GM21825 (cell line): ENCODE data around the gene TMEM204.

ENCODE experiments used
- ATAC-seq: cut with Tn5 transposase; IDR thresholded peaks from one replicate; pipeline ENCODE4 v1.9.1; 2021; ENCODE audit warnings: mild to moderate bottlenecking, moderate library complexity; ENCODE audit not compliant: unreplicated experiment

The TMEM204 gene

DNA sequence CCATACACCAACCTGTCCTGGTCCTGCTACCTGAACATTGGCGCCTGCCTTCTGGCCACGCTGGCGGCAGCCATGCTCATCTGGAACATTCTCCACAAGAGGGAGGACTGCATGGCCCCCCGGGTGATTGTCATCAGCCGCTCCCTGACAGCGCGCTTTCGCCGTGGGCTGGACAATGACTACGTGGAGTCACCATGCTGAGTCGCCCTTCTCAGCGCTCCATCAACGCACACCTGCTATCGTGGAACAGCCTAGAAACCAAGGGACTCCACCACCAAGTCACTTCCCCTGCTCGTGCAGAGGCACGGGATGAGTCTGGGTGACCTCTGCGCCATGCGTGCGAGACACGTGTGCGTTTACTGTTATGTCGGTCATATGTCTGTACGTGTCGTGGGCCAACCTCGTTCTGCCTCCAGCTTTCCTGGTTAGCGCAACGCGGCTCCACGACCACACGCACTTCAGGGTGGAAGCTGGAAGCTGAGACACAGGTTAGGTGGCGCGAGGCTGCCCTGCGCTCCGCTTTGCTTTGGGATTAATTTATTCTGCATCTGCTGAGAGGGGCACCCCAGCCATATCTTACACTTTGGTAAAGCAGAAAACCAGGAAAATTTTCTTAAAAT lies 21.5 kb downstream of the TMEM204 start:
- no peak for ATAC-seq

DNA sequence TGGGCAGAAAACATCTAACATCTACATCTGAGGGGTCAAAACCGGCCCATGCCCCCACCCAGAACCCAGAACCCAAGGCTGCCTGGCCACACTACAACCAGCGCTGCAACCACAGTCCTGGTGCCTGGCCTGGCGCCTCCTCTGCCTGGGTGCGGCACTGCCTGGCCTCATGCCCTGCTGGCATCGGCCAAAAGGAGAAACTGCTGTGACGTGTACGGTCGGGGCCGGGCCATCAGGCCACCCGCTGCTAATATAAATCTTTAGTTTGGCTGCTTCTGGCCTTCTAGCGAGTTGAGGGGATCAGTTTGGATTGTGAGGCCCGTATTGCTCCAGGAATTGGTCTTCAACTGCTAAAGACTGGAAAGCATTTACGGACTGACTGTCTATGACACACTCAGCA lies 22.8 kb downstream of the TMEM204 start:
- ATAC-seq = no peak

DNA sequence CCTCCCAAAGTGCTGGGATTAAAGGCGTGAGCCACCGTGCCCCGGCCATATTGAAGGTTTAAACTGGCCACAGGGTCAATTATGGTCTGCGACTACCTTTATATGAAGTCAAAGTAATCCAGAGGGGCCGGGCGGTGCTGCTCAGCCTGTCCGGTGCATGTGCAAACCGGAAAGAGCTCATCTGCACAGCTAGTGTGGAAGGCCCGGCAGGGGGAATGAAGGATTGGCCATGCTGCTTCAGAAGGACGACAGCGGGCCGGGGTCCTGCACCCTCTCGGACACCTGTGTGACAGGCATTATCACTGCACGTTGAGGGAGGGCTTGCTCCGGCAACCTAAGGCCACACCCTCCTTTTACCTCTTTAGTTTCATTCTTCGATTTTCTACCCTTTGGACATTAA lies 23.6 kb downstream of the TMEM204 start:
- no peak for ATAC-seq

DNA sequence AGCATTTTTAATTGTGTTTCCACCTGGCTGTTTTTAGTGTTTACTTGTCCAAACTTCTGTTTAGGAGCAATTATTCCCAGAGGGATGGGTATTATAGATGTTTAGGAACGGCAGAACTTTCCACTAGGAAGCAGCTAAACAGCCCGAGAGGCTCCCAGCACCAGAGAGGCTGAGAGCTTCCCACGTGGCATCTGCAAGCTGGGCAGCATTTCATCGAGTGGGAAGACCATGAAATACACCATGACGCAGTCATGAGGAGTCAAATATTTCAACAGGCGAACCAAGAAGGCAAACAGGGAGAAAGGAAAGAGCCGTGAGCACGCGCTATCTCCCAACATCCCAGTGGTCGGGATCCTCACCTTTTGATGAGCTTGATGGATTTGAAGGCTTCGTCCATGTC lies 24.1 kb downstream of the TMEM204 start:
- ATAC-seq = no peak

DNA sequence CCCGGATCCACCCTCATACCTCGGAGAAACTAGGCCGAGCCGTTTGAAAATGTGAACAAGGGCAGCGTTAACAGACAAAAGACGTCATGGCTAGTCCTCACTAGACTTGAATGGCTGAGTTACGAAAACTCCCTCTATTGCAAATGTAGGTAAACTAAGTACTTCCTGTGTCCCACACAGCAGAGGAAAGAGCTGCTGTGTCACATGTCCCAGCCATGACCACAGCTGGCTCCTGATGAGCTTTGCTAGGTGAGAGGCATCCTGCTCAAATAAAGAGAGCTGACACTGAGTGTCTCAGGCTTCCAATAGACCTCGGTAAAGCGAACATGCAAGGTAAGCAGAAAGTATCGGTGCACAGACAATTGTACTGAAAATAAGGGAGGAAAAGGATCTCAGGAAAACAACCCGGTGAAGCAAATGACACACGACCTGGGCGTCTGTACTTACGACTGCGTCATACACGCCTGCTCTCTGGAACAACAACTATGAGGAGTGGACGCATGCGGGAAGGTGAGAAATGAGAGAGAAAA lies 26.0 kb downstream of the TMEM204 start:
- ATAC-seq = no peak

DNA sequence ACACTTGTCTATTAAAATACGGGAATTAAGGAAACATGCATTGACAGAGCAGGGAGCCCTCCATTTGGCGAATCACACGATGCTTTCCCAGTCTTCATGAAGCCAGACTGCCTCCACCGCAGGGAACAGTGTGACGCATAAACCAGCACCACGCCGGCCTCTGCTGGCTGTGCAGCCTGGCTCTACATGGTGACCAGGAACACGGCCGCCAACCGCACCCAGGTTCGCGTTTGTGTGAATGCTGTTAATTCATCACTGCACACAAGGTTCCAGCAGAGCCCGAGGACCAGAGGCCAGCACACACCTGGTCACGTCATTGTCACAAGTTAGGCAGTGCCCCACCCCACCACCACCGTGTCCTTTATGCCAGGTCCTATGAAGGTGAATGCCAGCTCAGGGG lies 26.7 kb downstream of the TMEM204 start:
- no peak for ATAC-seq

DNA sequence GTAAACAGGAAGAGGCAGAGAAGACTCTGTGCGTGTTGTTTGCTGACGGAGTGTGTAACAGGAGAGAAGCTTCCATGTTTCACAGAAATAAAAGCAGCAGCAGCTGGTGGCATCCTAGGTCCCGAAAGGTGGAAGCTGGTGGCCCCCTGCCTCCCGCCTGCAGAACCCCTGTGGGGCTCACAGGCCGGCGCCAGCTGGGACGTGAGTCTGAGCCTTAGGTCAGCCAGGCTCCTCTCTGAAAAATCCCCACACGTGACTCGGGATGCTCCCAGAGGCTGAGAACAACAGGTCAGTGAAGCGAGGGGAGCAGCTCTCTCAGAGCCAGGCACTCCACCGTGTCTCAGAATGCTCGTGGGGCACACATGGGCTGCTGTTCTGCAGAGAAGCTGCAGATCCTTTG lies 27.4 kb downstream of the TMEM204 start:
- no peak for ATAC-seq

DNA sequence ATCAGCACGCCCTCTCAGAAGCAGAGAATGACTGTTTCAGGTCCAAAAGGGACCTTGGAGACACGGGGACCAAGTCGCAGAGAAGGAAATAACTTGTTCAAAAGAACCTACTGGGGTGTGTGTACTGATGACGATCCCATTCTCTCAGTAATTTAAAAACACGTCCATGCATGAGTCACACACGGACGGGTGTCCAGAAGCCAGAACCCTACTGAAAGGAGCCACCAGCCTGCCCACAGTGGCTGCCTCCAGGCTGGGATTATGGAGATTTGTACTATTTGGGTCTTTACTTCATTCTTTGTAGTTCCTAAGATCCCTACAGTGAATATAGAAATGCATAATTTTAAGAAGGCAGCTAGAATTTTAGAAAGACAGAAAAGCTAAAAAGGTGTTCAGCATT lies 27.8 kb downstream of the TMEM204 start:
- ATAC-seq = no peak

DNA sequence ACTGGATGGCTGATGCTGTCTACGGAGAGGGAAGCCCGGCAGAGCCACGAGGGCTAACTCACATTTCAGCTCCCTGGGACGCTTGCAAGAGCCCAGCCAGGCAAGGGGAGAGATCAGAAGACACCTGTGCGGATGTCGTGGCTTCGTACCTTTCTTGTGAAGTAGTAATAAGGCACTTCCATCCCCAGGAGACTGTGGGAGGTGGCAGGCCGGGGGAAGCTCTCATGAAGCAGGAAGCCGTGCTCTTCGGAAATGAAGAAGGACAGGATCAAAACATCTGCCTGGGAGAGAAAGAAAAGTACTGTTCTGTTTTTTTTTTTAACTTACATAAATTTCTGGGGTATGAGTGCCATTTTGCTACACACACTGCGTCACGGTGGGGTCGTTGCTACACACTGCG lies 28.4 kb downstream of the TMEM204 start:
- no peak for ATAC-seq

DNA sequence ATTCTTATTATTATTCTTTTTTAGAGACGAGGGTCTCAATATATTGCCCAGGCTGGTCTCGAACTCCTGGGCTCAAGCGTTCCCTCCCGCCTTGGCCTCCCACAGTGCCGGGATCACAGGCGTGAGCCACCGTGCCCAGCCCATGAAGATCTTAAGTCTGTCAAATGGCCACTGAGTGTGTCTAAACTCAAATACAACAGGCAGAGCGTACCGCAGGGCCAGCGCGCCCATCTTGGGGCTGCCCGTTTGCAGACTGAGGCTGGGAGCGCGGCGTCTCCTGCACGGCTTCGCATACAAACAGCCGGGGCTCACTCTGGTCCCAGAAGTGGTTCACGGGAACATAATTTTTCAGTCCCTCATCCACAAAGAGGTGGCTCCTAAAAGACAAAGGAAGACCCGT lies 30.3 kb downstream of the TMEM204 start:
- ATAC-seq = no peak

DNA sequence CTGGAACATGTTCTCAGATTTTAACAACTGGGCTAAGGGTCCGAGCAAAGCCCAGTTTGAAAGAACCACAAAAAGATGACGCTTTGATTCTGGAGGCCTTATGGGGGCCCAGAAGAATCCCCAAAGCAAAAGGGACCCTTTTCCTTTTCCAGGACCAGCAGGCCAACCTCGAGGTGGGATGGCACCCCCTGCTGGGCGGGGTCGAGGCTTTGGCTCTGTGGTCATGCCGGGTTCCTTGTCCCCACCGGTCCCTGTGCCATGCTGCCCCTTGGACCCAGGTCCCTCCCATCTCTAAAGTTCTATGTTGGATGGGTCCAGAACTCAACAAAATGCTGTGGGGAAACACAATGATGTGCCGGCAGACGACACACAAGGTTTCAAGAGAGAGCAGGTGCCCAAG lies 30.9 kb downstream of the TMEM204 start:
- no peak for ATAC-seq

DNA sequence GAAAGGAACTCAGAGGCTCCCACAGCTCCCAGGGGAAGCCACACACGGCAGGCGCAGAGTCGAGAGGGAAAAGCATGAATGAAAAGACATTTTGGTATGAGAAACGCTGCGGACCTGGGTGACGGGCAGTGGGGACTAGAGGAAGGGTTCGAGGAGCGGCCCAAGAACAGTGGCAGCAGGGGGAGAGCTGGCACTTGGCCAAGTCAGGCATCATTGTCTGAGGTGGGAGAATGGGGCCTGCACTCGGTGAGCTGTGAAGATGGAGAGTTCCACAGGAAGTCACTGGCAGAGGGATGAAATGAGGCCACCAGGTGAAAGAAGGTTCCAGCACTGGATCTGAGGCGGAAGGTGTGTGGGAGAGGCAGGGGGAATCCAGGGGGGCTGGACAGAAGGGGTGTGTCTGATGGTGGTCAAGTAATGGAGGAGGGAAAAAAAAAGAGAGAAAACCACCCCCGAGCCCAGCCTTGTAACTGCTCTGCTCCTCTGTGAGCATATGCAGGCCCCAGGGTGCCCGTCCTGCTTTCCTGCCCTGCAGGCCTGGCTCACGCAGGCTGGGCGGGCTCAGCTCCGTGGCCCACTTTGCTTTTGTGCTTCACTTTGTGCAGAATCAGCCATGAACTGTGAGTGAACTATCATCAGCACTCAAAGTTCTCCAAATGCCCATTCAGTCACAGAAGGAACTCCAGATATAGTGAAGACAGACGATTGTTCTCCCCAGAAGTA lies 31.8 kb downstream of the TMEM204 start:
- no peak for ATAC-seq

DNA sequence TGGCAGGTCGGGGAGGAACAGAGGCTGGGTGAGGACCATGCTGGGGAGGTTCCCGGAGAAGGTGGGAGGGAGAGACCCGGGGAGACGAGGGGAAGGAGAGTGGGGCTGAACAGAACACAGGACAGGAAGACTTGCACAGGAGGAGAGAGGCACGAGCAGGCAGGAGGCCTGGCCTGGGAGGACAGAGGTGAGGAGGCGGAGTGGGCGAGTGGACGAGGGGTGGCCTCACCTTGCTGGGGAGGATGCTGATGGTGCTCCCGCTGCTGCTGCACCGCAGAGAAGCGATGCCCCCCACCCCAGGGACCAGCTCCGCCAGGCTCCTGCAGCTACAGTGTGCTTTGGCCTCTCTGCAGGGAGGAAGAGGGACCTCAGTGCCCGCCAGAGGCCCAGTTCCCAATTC lies 34.5 kb downstream of the TMEM204 start:
- ATAC-seq = no peak

DNA sequence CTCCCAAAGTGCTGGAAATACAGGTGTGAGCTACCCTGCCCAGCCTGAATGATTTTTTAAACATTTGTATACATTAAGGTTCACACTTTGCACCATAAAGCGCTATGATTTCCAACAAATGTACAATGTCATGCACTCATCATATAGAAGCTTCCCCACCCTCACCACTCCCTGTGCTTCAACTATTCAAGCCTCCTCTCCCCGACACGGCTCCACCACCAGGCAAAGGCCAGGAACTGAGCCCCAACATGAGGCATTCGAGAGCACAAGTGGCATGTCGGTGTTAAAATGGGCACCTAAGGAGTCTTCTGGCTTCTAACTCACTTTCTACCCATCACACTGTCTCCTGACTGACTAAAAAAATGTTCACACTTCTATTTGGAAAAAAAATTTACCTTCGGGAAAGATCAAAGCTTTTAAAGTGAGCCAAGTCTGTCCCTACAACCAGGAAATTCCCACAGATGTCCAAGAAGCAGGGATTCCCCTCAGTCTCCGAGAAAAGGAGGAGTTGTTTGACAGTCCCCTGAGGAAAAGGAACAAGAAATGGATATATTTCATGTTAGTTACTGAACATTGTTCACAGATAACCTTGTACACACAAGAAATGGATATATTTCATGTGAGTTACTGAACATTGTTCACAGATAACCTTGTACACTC lies 37.7 kb downstream of the TMEM204 start:
- no peak for ATAC-seq

DNA sequence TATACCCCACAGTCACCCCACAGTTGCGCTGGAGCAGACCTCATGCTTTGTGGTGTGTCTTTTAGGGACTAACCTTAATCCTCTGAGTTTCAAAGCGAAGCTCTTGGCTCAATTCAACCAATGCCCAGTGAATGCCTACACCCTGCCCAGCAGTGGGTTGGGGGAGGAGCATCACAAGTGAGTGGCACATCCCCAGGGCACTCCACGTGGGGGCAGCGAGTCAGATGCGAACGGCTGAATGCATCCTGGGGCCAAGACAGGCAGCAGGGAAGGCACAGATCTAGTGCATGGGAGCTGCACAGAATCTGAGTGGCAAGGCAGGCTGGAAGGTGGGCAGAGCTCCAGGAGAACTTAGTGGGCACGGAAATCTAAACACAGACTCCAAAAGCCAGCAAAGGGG lies 39.2 kb downstream of the TMEM204 start:
- ATAC-seq = no peak

DNA sequence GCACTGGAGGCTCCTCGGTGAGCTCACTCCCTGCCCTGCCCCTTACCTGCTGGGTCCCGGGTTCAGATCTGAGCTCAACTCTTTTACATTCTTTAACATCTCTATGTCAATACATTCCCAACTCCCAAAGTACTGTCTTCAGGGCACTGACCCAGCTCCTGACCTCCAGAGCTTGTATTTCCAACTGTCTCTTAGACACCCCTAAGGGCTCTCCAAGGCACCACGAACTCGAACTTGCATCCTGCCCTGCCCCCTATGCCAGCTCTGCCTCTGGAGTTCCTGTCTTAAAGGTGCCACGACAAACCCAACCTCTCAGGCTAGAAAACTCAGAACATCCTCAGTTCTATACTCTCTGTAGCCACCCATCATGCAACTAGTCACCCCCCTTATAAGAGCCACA lies 39.8 kb downstream of the TMEM204 start:
- no peak for ATAC-seq

DNA sequence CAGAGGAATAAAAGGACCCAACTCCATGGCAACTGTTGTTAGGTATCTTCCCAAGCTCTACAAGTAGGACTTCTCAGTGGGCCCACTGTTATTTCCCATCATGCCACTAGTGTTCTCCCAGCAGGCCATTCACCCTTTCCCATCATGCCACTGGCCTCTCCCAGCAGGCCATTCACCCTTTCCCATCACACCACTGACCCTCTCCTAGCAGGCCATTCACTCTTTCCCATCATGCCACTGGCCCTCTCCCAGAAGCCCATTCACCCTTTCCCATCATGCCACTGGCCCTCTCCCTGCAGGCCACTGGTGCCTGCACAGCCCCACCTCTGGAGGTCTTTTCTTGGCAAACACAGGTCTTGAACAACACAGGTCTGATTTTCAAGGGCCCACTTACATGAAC lies 42.1 kb downstream of the TMEM204 start:
- no peak for ATAC-seq

DNA sequence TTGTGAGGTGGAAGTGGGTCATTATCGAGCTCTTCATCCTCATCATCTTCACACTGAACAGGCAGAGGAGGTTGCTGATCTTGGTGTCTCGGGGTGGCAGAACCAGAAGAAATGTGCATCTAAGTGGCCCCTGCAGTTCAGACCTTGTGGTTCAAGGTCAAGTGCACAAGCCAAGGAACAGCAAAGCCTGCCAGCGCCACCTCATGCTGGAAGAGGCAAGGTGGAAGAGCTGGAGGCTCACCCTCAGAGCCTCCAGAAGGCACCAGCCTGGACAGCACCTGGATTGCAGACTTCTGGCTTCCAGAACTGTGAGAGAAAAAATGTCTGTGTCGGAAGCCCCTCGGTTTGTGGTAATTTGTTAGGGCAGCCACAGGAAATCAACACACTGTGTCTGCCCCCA lies 45.7 kb downstream of the TMEM204 start:
- ATAC-seq = no peak

DNA sequence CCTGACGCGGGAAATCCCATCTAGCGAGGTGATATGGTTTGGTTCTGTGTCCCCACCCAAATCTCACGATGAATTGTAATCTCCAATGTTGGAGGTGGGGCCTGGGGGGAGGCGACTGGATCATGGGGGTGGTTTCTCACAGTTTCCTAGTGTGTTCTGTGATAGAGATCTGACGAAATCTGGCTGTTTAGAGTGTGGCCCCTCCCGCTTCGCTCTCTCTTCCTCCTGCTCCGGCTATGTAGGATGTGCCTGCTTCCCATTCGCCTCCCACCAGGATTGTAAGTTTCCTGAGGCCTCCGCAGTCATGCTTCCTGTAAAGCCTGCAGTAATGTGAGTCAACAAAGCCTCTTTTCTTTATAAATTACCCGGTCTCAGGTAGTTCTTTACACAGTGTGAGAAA lies 46.8 kb downstream of the TMEM204 start:
- ATAC-seq = no peak

DNA sequence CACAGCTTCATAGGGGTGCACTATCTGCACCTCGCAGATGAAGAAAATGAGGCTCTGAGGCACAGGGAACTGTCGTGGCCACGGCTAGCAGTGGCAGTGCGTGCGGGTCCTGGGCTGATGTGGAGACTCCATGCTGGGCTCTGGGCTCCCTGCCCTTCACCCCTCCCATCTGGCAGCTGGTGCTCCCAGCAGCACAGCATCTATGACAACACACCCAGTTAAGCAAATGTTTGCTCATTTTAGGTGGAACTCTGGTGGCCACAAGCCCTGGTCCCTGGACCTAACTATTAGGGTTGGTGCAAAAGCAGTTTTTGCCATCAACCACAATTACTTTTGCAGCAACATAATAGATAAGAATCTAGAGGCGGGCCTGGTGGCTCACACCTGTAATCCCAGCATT lies 47.5 kb downstream of the TMEM204 start:
- no peak for ATAC-seq

DNA sequence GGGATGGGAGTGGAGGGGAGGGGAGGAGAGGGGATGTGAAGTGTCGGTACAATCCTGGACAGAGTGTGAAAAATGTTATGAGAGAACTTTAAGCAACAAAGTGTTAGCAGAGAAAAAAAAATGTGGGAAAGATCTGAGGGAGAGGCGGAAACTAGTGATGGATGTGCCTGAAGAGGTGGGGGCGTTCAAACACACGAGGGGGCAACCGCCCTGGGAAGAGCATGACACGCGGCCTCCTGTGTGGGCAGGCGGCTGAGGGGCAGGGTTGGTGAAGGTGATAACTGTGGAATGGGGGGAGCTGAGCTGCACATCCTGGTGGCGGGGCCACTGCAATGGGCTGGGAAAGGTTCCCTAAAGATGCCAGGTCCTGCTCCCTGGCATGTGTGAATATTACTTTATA lies 48.3 kb downstream of the TMEM204 start:
- ATAC-seq = no peak

DNA sequence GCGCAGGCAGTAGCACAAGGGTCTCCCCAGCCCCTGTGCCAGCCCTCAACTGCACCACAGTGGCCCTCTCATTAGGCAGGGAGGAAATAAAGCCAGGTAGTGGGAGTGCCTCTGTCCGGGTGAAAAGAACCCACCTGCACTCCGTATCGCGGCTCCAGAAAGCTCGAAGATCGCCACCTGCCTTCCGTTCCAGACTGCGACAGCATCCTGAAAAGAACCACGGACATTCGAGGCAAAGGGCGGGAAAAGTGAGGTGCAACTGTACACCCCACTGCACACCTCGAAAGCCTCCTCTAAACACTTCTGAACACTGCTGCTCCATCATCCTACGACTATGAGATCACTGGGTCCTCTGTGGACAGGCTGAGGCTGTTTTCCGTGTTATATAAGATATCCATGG lies 49.7 kb downstream of the TMEM204 start:
- no peak for ATAC-seq
